Endothelial cell of umbilical vein (primary cell): Measurements from ENCODE around the gene FHIT. TPM values are rescaled to one million over a fixed set of nuclear protein-coding genes. Genes with fewer than 3 reads are reported as not detected.

Experiments
- BruUV-seq: library from RNA; stranded (reverse); fragments of 400-500 nt; replicated peaks from 2 replicates; lab custom pipeline; 2021; lab: Mats Ljungman, UMichigan
- CTCF ChIA-PET: fragments of 300-600, 350-600 bp; sonication (Branson Sonifier 250); formaldehyde crosslinking; loops from one replicate; lab custom pipeline; 2021; ENCODE audit warnings: antibody characterized with exemption, inconsistent platforms; lab: Charles Lee
- POLR2A ChIA-PET: fragments of 300-600, 350-600 bp; sonication (Branson Sonifier 250); formaldehyde crosslinking; loops from one replicate; lab custom pipeline; 2021; ENCODE audit warnings: antibody characterized with exemption, inconsistent platforms; lab: Charles Lee
- DNase-seq: peaks from one replicate; pipeline ENCODE4 v3.0.0-alpha.2; 2011; ENCODE audit warnings: low read depth, low spot score
- FAIRE-seq: peaks from 2 replicates; lab custom pipeline; 2011; peaks lifted over from hg19 to GRCh38; lab: Jason Lieb, UNC
- H2AFZ ChIP-seq: 2 replicates; pipeline ENCODE4 v1.6.0; 2012; ENCODE audit warnings: low read depth, low read length, control low read depth, inconsistent platforms
- H3K27ac ChIP-seq: 2 replicates; pipeline ENCODE4 v1.5.1; 2011; ENCODE audit warnings: low read depth, mild to moderate bottlenecking, control low read depth, low read length, moderate library complexity; ENCODE audit not compliant: insufficient read depth
- H3K27me3 ChIP-seq, 2 experiments: 2 replicates each; pipeline versions ENCODE4 v1.6.0 to v1.6.1; 2011; ENCODE audit warnings: low read length in 2 of 2, mixed read lengths in 1 of 2; ENCODE audit not compliant: control insufficient read depth in 2 of 2, insufficient read depth in 2 of 2
- H3K36me3 ChIP-seq, 2 experiments: 2 replicates in 1 of 2; 3 replicates in 1 of 2; pipeline ENCODE4 v1.5.1; 2011; ENCODE audit warnings: low read length in 2 of 2, mild to moderate bottlenecking in 1 of 2, moderate library complexity in 1 of 2; ENCODE audit not compliant: control insufficient read depth in 2 of 2, insufficient read depth in 2 of 2; ENCODE audit errors: extremely low read depth in 1 of 2
- H3K4me1 ChIP-seq: 3 replicates; pipeline ENCODE4 v1.5.1; 2011; ENCODE audit warnings: mild to moderate bottlenecking, low read length; ENCODE audit not compliant: control insufficient read depth, insufficient read depth; ENCODE audit errors: extremely low read depth
- H3K4me2 ChIP-seq: 2 replicates; pipeline ENCODE4 v1.6.1; 2011; ENCODE audit warnings: low read length, control low read depth, mixed read lengths; ENCODE audit not compliant: insufficient read depth
- H3K4me3 ChIP-seq, 3 experiments: fragments of 200-600 bp in 1 of 3; sonication (generic), shearing (Covaris generic) in 1 of 3; replicated peaks in 1 of 3; 2 replicates each; pipeline ENCODE4 v1.5.1; 2011 to 2016; ENCODE audit warnings: control low read depth in 3 of 3, low read length in 3 of 3, mild to moderate bottlenecking in 2 of 3, inconsistent platforms in 1 of 3, low read depth in 1 of 3, moderate library complexity in 1 of 3; ENCODE audit not compliant: insufficient read depth in 1 of 3
- H3K79me2 ChIP-seq: 2 replicates; pipeline ENCODE4 v1.6.0; 2012; ENCODE audit warnings: low read length, inconsistent platforms; ENCODE audit not compliant: control insufficient read depth, insufficient read depth
- H3K9ac ChIP-seq: replicated peaks from 2 replicates; pipeline ENCODE3; 2011; ENCODE audit warnings: low read length, control low read depth; ENCODE audit not compliant: insufficient read depth; ENCODE audit errors: extremely low read depth
- H3K9me1 ChIP-seq: replicated peaks from 3 replicates; pipeline ENCODE4 v1.6.0; 2011; ENCODE audit warnings: mild to moderate bottlenecking, low read length; ENCODE audit not compliant: control insufficient read depth, insufficient read depth; ENCODE audit errors: extremely low read depth
- H3K9me3 ChIP-seq: replicated peaks from 2 replicates; pipeline ENCODE4 v1.5.1; 2012; ENCODE audit warnings: low read length, inconsistent platforms; ENCODE audit not compliant: control insufficient read depth, insufficient read depth
- H4K20me1 ChIP-seq: replicated peaks from 2 replicates; pipeline ENCODE3; 2011; ENCODE audit warnings: mild to moderate bottlenecking, low read length; ENCODE audit not compliant: control insufficient read depth, insufficient read depth; ENCODE audit errors: extremely low read depth
- CTCF ChIP-seq, 2 donors: IDR thresholded peaks; 1 replicate in 1 of 2; 2 replicates in 1 of 2; pipeline ENCODE4 v1.5.1; 2011; ENCODE audit warnings: low read length in 2 of 2, mild to moderate bottlenecking in 2 of 2, moderate library complexity in 2 of 2, control low read depth in 1 of 2, inconsistent platforms in 1 of 2, low read depth in 1 of 2; ENCODE audit not compliant: insufficient read depth in 1 of 2; ENCODE audit errors: extremely low read depth in 1 of 2
- EZH2 ChIP-seq: IDR thresholded peaks from 2 replicates; pipeline ENCODE4 v1.6.1; 2012; ENCODE audit warnings: borderline replicate concordance, low read depth, mild to moderate bottlenecking, moderate library complexity, low read length, inconsistent platforms; ENCODE audit not compliant: severe bottlenecking
- FOS ChIP-seq: IDR thresholded peaks from 2 replicates; pipeline ENCODE4 v1.6.1; 2011; ENCODE audit warnings: mild to moderate bottlenecking, low read length, moderate library complexity, borderline replicate concordance; ENCODE audit not compliant: insufficient read depth
- GATA2 ChIP-seq: IDR thresholded peaks from 2 replicates; pipeline ENCODE4 v1.7.0; 2011; ENCODE audit warnings: low read depth, mild to moderate bottlenecking, moderate library complexity, mixed read lengths, low read length; ENCODE audit not compliant: insufficient read length, insufficient read depth
- POLR2A ChIP-seq: IDR thresholded peaks from 2 replicates; pipeline ENCODE4 v1.6.1; 2012; ENCODE audit warnings: low read depth, mild to moderate bottlenecking, control low read depth, low read length
- POLR2AphosphoS5 ChIP-seq: IDR thresholded peaks from 2 replicates; pipeline ENCODE4 v1.6.1; 2012; ENCODE audit warnings: low read depth, mild to moderate bottlenecking, control low read depth, low read length, moderate library complexity; ENCODE audit not compliant: insufficient read depth
- dilution Hi-C: fragments of 300-500 bp; cut with MboI; formaldehyde crosslinking; loops from one replicate; pipeline ENCODE4 v1.15.0; 2019; ENCODE audit warnings: low sequenced_read_pairs; ENCODE audit not compliant: extremely low pct_ligation_motif_present
- intact Hi-C: fragments of 100-400 bp; cut with micrococcal nuclease; formaldehyde crosslinking; loops from one replicate; pipeline ENCODE4 v1.10.0; 2022
- polyA plus RNA-seq, 4 experiments: library from polyadenylated mRNA; depleted of rRNA in 3 of 4; stranded (reverse) in 3 of 4; unstranded in 1 of 4; fragments of >200 nt; gene quantifications; 2 replicates each; pipeline versions ENCODE4 v1.2.1 to v1.2.3, GENCODE V29; 2011 to 2012; ENCODE audit warnings: missing spikeins in 1 of 4
- total RNA-seq: library from RNA; stranded (reverse); gene quantifications from 2 replicates; pipeline ENCODE4 v1.2.3, GENCODE V29; 2021
- TF ChIP-seq, protein P1 (sequence below): IDR thresholded peaks from 2 replicates; pipeline ENCODE4 v1.6.1; 2011; ENCODE audit not compliant: insufficient read depth, insufficient read length

Gene FHIT
- total and polyA plus RNA-seq, 2 donors (not counting 3 experiments of a cell fraction or from before 2014, with no cell fraction given): 0.47 to 2.2 TPM

GRCh38 chr3:60847791-60848190 lies 403.5 kb downstream of the FHIT start:
- POLR2A ChIA-PET: no interaction called here
- H3K36me3 ChIP-seq: no peaks in the 10 kb centered on the region
- intact Hi-C loops (no loop called here), dilution Hi-C loops (no loop called here)
- DNase-seq (no peak), FAIRE-seq (no peak)
- no peak for TF ChIP-seq EZH2
- H3K27ac ChIP-seq: no peak overlapping the region
- CTCF ChIA-PET: no interaction called here
- no peaks in the 10 kb centered on the region for H3K79me2 ChIP-seq
- no peaks in the 10 kb centered on the region for H3K4me1 ChIP-seq
- no peaks in the 10 kb centered on the region for H3K9me3 ChIP-seq
- H3K4me2 ChIP-seq: no peak overlapping the region
- no peaks in the 10 kb centered on the region for H3K27me3 ChIP-seq
- H4K20me1 ChIP-seq: no peaks in the 10 kb centered on the region
- H2AFZ ChIP-seq: no peak overlapping the region
- no TSS peak for BruUV-seq
- H3K4me3 ChIP-seq: no peak overlapping the region
- H3K9me1 ChIP-seq: no peaks in the 10 kb centered on the region
- H3K9ac ChIP-seq: no peak overlapping the region

- no peak overlapping the region for H3K4me2 ChIP-seq
- FAIRE-seq (no peak), DNase-seq (no peak)
- intact Hi-C loops: no loop called here
- H2AFZ ChIP-seq: no peak overlapping the region
- H3K9me3 ChIP-seq: no peaks in the 10 kb centered on the region
- dilution Hi-C loops: no loop called here
- no peaks in the 10 kb centered on the region for H3K79me2 ChIP-seq
- no peaks in the 10 kb centered on the region for H3K9me1 ChIP-seq
- no peaks in the 10 kb centered on the region for H3K27me3 ChIP-seq
- no peak overlapping the region for H3K9ac ChIP-seq
- BruUV-seq: no TSS peak
- H3K4me3 ChIP-seq: no peak overlapping the region
- H3K36me3 ChIP-seq: no peaks in the 10 kb centered on the region
- POLR2A ChIA-PET: no interaction called here
- CTCF ChIA-PET: no interaction called here
- H4K20me1 ChIP-seq: no peaks in the 10 kb centered on the region
- H3K4me1 ChIP-seq: no peaks in the 10 kb centered on the region
- no peak overlapping the region for H3K27ac ChIP-seq
- no peak for TF ChIP-seq POLR2AphosphoS5
- TF ChIP-seq, protein P1, sequence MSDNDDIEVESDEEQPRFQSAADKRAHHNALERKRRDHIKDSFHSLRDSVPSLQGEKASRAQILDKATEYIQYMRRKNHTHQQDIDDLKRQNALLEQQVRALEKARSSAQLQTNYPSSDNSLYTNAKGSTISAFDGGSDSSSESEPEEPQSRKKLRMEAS: no peak
- no peak for TF ChIP-seq FOS
- no peak for TF ChIP-seq POLR2A
- no peak for TF ChIP-seq CTCF (IDR thresholded peaks at IDR 0.05; ENCODE audit: extremely low read depth in 1 of 2, insufficient read depth in 1 of 2, low read depth in 1 of 2, low read length in 2 of 2)
- no peak for TF ChIP-seq GATA2
- no peak for TF ChIP-seq EZH2
Measured at GRCh38 chr3:60844256-60844655, 407.0 kb downstream of the FHIT start.
